Measurements from ENCODE around the gene BANP. TPM values are rescaled to one million over a fixed set of nuclear protein-coding genes. Genes with fewer than 3 reads are reported as not detected.

BANP gene
- total RNA-seq, 5 donors from 2014 or later (not counting 1 experiment from before 2014, with no cell fraction given): 57.1 to 81.9 (median 69.4) TPM

- POLR2A ChIA-PET: no interaction called here
- no peak overlapping the region for H3K4me3 Mint-ChIP-seq
- Histone ChIP-seq H3K4me1 (ENCODE audit: control insufficient read depth in 1 of 2, extremely low read depth in 1 of 2, insufficient read depth in 2 of 2, low read length in 2 of 2) (no peaks in the 10 kb centered on the region), H3K4me3 (ENCODE audit: control insufficient read depth in 1 of 2, extremely low read depth in 1 of 2, low read length in 1 of 2) (no peak overlapping the region), H3K36me3 (ENCODE audit: control insufficient read depth in 2 of 2, extremely low read depth in 1 of 2, insufficient read depth in 1 of 2, low read length in 1 of 2) (peaks cover 21 to 54% of the 10 kb centered on the region in 2 donors), H3K9me3 (no peaks in the 10 kb centered on the region), H3K27ac (ENCODE audit: low read length) (no peak overlapping the region), H3K27me3 (replicated peaks in 1 of 2; ENCODE audit: control insufficient read depth in 2 of 2, extremely low read depth in 1 of 2, insufficient read depth in 2 of 2, low read length in 1 of 2) (no peaks in the 10 kb centered on the region)
- no peak overlapping the region for H3K27ac Mint-ChIP-seq
- 92% methylated on average over 17 of the region's 25 CpGs for WGBS (ENCODE audit: insufficient coverage)
- H3K27me3 Mint-ChIP-seq: no peaks in the 10 kb centered on the region
- ATAC-seq (replicated peaks in 1 of 4) (no peak), DNase-seq (no peak)
- H3K9me3 Mint-ChIP-seq: no peaks in the 10 kb centered on the region
- H3K36me3 Mint-ChIP-seq: peaks cover 52% of the 10 kb centered on the region
- CTCF ChIA-PET: no interaction called here
- peaks cover 0 to 7% (median 6%) of the 10 kb centered on the region in 3 donors for H3K4me1 Mint-ChIP-seq
These were observed 59.2 kb downstream of the BANP start for GRCh38 chr16:88010343-88010967.

GRCh38 chr16:88010968-88011483 lies 59.8 kb downstream of the BANP start:
- Histone ChIP-seq H3K27me3 (replicated peaks in 1 of 2; ENCODE audit: control insufficient read depth in 2 of 2, extremely low read depth in 1 of 2, insufficient read depth in 2 of 2, low read length in 1 of 2) (no peaks in the 10 kb centered on the region), H3K9me3 (no peaks in the 10 kb centered on the region), H3K4me1 (ENCODE audit: control insufficient read depth in 1 of 2, extremely low read depth in 1 of 2, insufficient read depth in 2 of 2, low read length in 2 of 2) (no peaks in the 10 kb centered on the region), H3K27ac (ENCODE audit: low read length) (no peak overlapping the region), H3K36me3 (ENCODE audit: control insufficient read depth in 2 of 2, extremely low read depth in 1 of 2, insufficient read depth in 1 of 2, low read length in 1 of 2) (peaks cover 17 to 48% of the 10 kb centered on the region in 2 donors), H3K4me3 (ENCODE audit: control insufficient read depth in 1 of 2, extremely low read depth in 1 of 2, low read length in 1 of 2) (no peak overlapping the region)
- Mint-ChIP-seq H3K27me3 (no peaks in the 10 kb centered on the region), H3K27ac (no peak overlapping the region), H3K4me3 (no peak overlapping the region), H3K9me3 (no peaks in the 10 kb centered on the region), H3K36me3 (peaks cover 47% of the 10 kb centered on the region), H3K4me1 (peaks cover 0 to 7% (median 6%) of the 10 kb centered on the region in 3 donors)
- no peak for ATAC-seq (replicated peaks in 1 of 4)
- ChIA-PET CTCF (no interaction called here), POLR2A (no interaction called here)
- WGBS (ENCODE audit: insufficient coverage): 88% methylated on average over 10 of the region's 19 CpGs
- DNase-seq: no peak

- ATAC-seq (replicated peaks in 1 of 4): no peak
- no peaks in the 10 kb centered on the region for H3K4me1 ChIP-seq (ENCODE audit: control insufficient read depth in 1 of 2, extremely low read depth in 1 of 2, insufficient read depth in 2 of 2, low read length in 2 of 2)
- no peak for DNase-seq
- Mint-ChIP-seq H3K27me3 (no peaks in the 10 kb centered on the region), H3K4me1 (peaks cover 0 to 7% (median 6%) of the 10 kb centered on the region in 3 donors), H3K27ac (no peak overlapping the region), H3K4me3 (no peak overlapping the region), H3K9me3 (no peaks in the 10 kb centered on the region), H3K36me3 (peaks cover 51% of the 10 kb centered on the region)
- H3K36me3 ChIP-seq (ENCODE audit: control insufficient read depth in 2 of 2, extremely low read depth in 1 of 2, insufficient read depth in 1 of 2, low read length in 1 of 2): peaks cover 12 to 52% of the 10 kb centered on the region in 2 donors
- CTCF ChIA-PET: no interaction called here
- no peaks in the 10 kb centered on the region for H3K27me3 ChIP-seq (replicated peaks in 1 of 2; ENCODE audit: control insufficient read depth in 2 of 2, extremely low read depth in 1 of 2, insufficient read depth in 2 of 2, low read length in 1 of 2)
- POLR2A ChIA-PET: no interaction called here
- no peaks in the 10 kb centered on the region for H3K9me3 ChIP-seq
- WGBS (ENCODE audit: insufficient coverage): 94% methylated on average over 8 of the region's 10 CpGs
- H3K27ac ChIP-seq (ENCODE audit: low read length): no peak overlapping the region
- H3K4me3 ChIP-seq (ENCODE audit: control insufficient read depth in 1 of 2, extremely low read depth in 1 of 2, low read length in 1 of 2): no peak overlapping the region
These were observed 61.1 kb downstream of the BANP start for GRCh38 chr16:88012360-88012759.

GRCh38 chr16:88013091-88013609 lies 61.9 kb downstream of the BANP start:
- Mint-ChIP-seq H3K4me3 (no peak overlapping the region), H3K4me1 (peaks cover 0 to 7% (median 6%) of the 10 kb centered on the region in 3 donors), H3K9me3 (no peaks in the 10 kb centered on the region), H3K27me3 (no peaks in the 10 kb centered on the region), H3K27ac (no peak overlapping the region), H3K36me3 (peaks cover 48% of the 10 kb centered on the region)
- ChIA-PET POLR2A (no interaction called here), CTCF (no interaction called here)
- no peaks in the 10 kb centered on the region for H3K9me3 ChIP-seq
- H3K4me3 ChIP-seq (ENCODE audit: control insufficient read depth in 1 of 2, extremely low read depth in 1 of 2, low read length in 1 of 2): no peak overlapping the region
- ATAC-seq (replicated peaks in 1 of 4) (no peak), DNase-seq (peak in 3 of 35 experiments; percentile 4 to 14 (median 11))
- no peaks in the 10 kb centered on the region for H3K4me1 ChIP-seq (ENCODE audit: control insufficient read depth in 1 of 2, extremely low read depth in 1 of 2, insufficient read depth in 2 of 2, low read length in 2 of 2)
- H3K27me3 ChIP-seq (replicated peaks in 1 of 2; ENCODE audit: control insufficient read depth in 2 of 2, extremely low read depth in 1 of 2, insufficient read depth in 2 of 2, low read length in 1 of 2): no peaks in the 10 kb centered on the region
- H3K36me3 ChIP-seq (ENCODE audit: control insufficient read depth in 2 of 2, extremely low read depth in 1 of 2, insufficient read depth in 1 of 2, low read length in 1 of 2): peaks cover 17 to 47% of the 10 kb centered on the region in 2 donors
- no peak overlapping the region for H3K27ac ChIP-seq (ENCODE audit: low read length)
- WGBS (ENCODE audit: insufficient coverage): 97% methylated on average over 11 of the region's 18 CpGs

- H3K27ac Mint-ChIP-seq: no peak overlapping the region
- Histone ChIP-seq H3K36me3 (ENCODE audit: control insufficient read depth in 2 of 2, extremely low read depth in 1 of 2, insufficient read depth in 1 of 2, low read length in 1 of 2) (peaks cover 20 to 45% of the 10 kb centered on the region in 2 donors), H3K27me3 (replicated peaks in 1 of 2; ENCODE audit: control insufficient read depth in 2 of 2, extremely low read depth in 1 of 2, insufficient read depth in 2 of 2, low read length in 1 of 2) (no peaks in the 10 kb centered on the region), H3K27ac (ENCODE audit: low read length) (no peak overlapping the region), H3K9me3 (no peaks in the 10 kb centered on the region), H3K4me3 (ENCODE audit: control insufficient read depth in 1 of 2, extremely low read depth in 1 of 2, low read length in 1 of 2) (no peak overlapping the region), H3K4me1 (ENCODE audit: control insufficient read depth in 1 of 2, extremely low read depth in 1 of 2, insufficient read depth in 2 of 2, low read length in 2 of 2) (no peaks in the 10 kb centered on the region)
- ATAC-seq (replicated peaks in 1 of 4) (no peak), DNase-seq (no peak)
- H3K36me3 Mint-ChIP-seq: peaks cover 44% of the 10 kb centered on the region
- no peak overlapping the region for H3K4me3 Mint-ChIP-seq
- POLR2A ChIA-PET: no interaction called here
- CTCF ChIA-PET: no interaction called here
- no peaks in the 10 kb centered on the region for H3K27me3 Mint-ChIP-seq
- WGBS (ENCODE audit: insufficient coverage): 91% methylated on average over 8 of the region's 8 CpGs
- no peaks in the 10 kb centered on the region for H3K9me3 Mint-ChIP-seq
- peaks cover 0 to 7% (median 5%) of the 10 kb centered on the region in 3 donors for H3K4me1 Mint-ChIP-seq
These were observed 62.6 kb downstream of the BANP start for GRCh38 chr16:88013766-88014251.

- Histone ChIP-seq H3K27me3 (replicated peaks in 1 of 2; ENCODE audit: control insufficient read depth in 2 of 2, extremely low read depth in 1 of 2, insufficient read depth in 2 of 2, low read length in 1 of 2) (no peaks in the 10 kb centered on the region), H3K4me3 (ENCODE audit: control insufficient read depth in 1 of 2, extremely low read depth in 1 of 2, low read length in 1 of 2) (no peak overlapping the region), H3K36me3 (ENCODE audit: control insufficient read depth in 2 of 2, extremely low read depth in 1 of 2, insufficient read depth in 1 of 2, low read length in 1 of 2) (peaks cover 17 to 43% of the 10 kb centered on the region in 2 donors), H3K9me3 (no peaks in the 10 kb centered on the region), H3K27ac (ENCODE audit: low read length) (no peak overlapping the region), H3K4me1 (ENCODE audit: control insufficient read depth in 1 of 2, extremely low read depth in 1 of 2, insufficient read depth in 2 of 2, low read length in 2 of 2) (no peaks in the 10 kb centered on the region)
- ChIA-PET POLR2A (no interaction called here), CTCF (no interaction called here)
- Mint-ChIP-seq H3K4me3 (no peak overlapping the region), H3K27ac (no peak overlapping the region), H3K9me3 (no peaks in the 10 kb centered on the region), H3K27me3 (no peaks in the 10 kb centered on the region), H3K36me3 (peaks cover 43% of the 10 kb centered on the region), H3K4me1 (peaks cover 0 to 3% (median 2%) of the 10 kb centered on the region in 3 donors)
- 97% methylated on average over 7 of the region's 10 CpGs for WGBS (ENCODE audit: insufficient coverage)
- DNase-seq (no peak), ATAC-seq (replicated peaks in 1 of 4) (no peak)
These were observed 63.1 kb downstream of the BANP start for GRCh38 chr16:88014252-88014781.
